OCI-LY3 (cell line): Measurements from ENCODE around the gene PCP4L1.

Source experiments
- CTCF ChIP-seq: fragments of 200-600, 300-600 bp; sonication (generic); IDR thresholded peaks from 2 replicates; pipeline ENCODE4 v1.5.1; 2014; ENCODE audit warnings: antibody characterized with exemption, low read length, low read depth
- EZH2phosphoT487 ChIP-seq: fragments of 200-600 bp; shearing (Covaris generic); IDR thresholded peaks from 2 replicates; pipeline ENCODE4 v1.6.1; 2018; ENCODE audit warnings: antibody characterized with exemption, mixed run types, low read depth

GRCh38 chr1:161242313-161242712 is 16.2 kb upstream of the PCP4L1 start:
- TF ChIP-seq CTCF (no peak), EZH2phosphoT487 (no peak)
